Heart left ventricle (tissue), 16 donors: ENCODE results near the gene DMD. TPM values are rescaled to one million over a fixed set of nuclear protein-coding genes. Genes with fewer than 3 reads are reported as not detected.

Experiments
- ATAC-seq, 4 donors: fragments of 200-7000 bp; cut with Tn5 transposase; one replicate each; pipeline ENCODE4 v1.9.1; 2020 to 2022; ENCODE audit warnings: moderate library complexity in 4 of 4, mild to moderate bottlenecking in 3 of 4, moderate number of reproducible peaks in 1 of 4
- DNase-seq, 5 donors: peaks; one replicate each; pipeline ENCODE4 v3.0.0-alpha.2; 2020
- H3K27ac ChIP-seq, 12 donors: fragments of 200-600 bp; sonication (generic) in 4 of 12; one replicate each; pipeline versions ENCODE4 v1.5.0 to v1.8.0; 2016 to 2022; ENCODE audit warnings: mild to moderate bottlenecking in 2 of 12
- H3K27me3 ChIP-seq, 9 donors: fragments of 200-600 bp; sonication (generic) in 2 of 9; one replicate each; pipeline versions ENCODE4 v1.5.1 to v1.8.0; 2016 to 2022; ENCODE audit warnings: mild to moderate bottlenecking in 3 of 9
- H3K36me3 ChIP-seq, 9 donors: fragments of 200-600 bp; sonication (generic) in 2 of 9; one replicate each; pipeline versions ENCODE4 v1.5.0 to v1.8.0; 2018 to 2022; ENCODE audit warnings: mild to moderate bottlenecking in 2 of 9
- H3K4me1 ChIP-seq, 12 donors: fragments of 200-600 bp; sonication (generic) in 4 of 12; one replicate each; pipeline versions ENCODE4 v1.5.0 to v1.8.0; 2016 to 2022; ENCODE audit warnings: mild to moderate bottlenecking in 3 of 12
- H3K4me3 ChIP-seq, 12 donors: fragments of 200-600 bp; sonication (generic) in 4 of 12; one replicate each; pipeline versions ENCODE4 v1.5.0 to v1.8.0; 2017 to 2022; ENCODE audit warnings: mild to moderate bottlenecking in 9 of 12, moderate library complexity in 4 of 12
- H3K9me3 ChIP-seq, 12 donors: fragments of 200-600 bp; sonication (generic) in 4 of 12; one replicate each; pipeline versions ENCODE4 v1.5.0 to v1.8.0; 2016 to 2022; ENCODE audit warnings: mild to moderate bottlenecking in 1 of 12
- POLR2A ChIP-seq, 2 donors: fragments of 450-650 bp; IDR thresholded peaks; one replicate each; pipeline ENCODE4 v1.6.1; 2017; ENCODE audit warnings: antibody characterized with exemption in 2 of 2, mild to moderate bottlenecking in 2 of 2, moderate library complexity in 2 of 2
- WGBS, 4 donors: extraction: QIAGEN DNeasy Blood & Tissue Kit in 2 of 4; methylation state at CpG; one replicate each; pipeline versions ENCODE4 v1.1.5 to v1.1.7; 2013 to 2018; 5-methylcytosine and 5-hydroxymethylcytosine counted together
- intact Hi-C, 10 donors: fragments of 100-400 bp; cut with DNase I; formaldehyde crosslinking; loops; one replicate each; pipeline versions ENCODE4 v1.11.1 to v1.14.2; 2022
- polyA plus RNA-seq, 2 donors: library from polyadenylated mRNA; stranded (reverse); fragments of 200-250 nt; gene quantifications; one replicate each; pipeline ENCODE4 v1.2.3, GENCODE V29; 2013
- total RNA-seq, 9 donors: library from RNA; depleted of rRNA in 2 of 9; stranded (reverse); fragments of >200 nt in 2 of 9; fragmentation: NEBNext Ultra II Directional in 3 of 9; extraction: Animal tissue kit (Norgen Biotek cat#: 25700) in 3 of 9; gene quantifications; one replicate each; pipeline versions ENCODE4 v1.1.0 to v1.2.4, GENCODE V29; 2016 to 2023
- TF ChIP-seq, protein P1 (sequence below), 12 donors: fragments of 200-600 bp; sonication (generic) in 4 of 12; IDR thresholded peaks; one replicate each; pipeline versions ENCODE4 v1.5.0 to v1.8.0; 2018 to 2022; ENCODE audit warnings: antibody characterized with exemption in 12 of 12, mild to moderate bottlenecking in 5 of 12
- donor health status: ischemic (EF 13 %, LVEDD 7.1; RV severe dilation, severe dysfunction).
- donor health status: healthy with polysubstance abuse.
- donor health status: DM: no; HTN: yes; CAD: no.
- donor health status: DM: no; HTN: no; CAD: no.
- donor health status: ischemic (EF 25% LVEDD 6.9; RV normal size, moderate dysfunction).
- donor health status: ischemic (EF 25% LVEDD 5.7; RV mildly dilated, moderate dysfunction).
- donor health status: healthy.
- donor health status: DM: yes; HTN: yes; CAD: no.
- donor health status: ischemic (EF 35%, LVEDD 5.7; RV mildly dilated, moderate dysfunction).
- donor health status: nonischemic (EF 11% LVEDD 7.7; RV severe dilation, severe dysfunction).
- donor health status: DM: yes; HTN: yes; CAD: no.
- donor health status: PGD.
- donor health status: ischemic (EF 29% LVEDD 5.4; RV normal size, mild dysfunction).
- donor health status: nonischemic (EF 23%, LVEDD 6.1; RV moderate dilation, normal function).

DMD gene
- total and polyA plus RNA-seq, 11 donors, result 34.7 to 236 (median 162) TPM

DNA sequence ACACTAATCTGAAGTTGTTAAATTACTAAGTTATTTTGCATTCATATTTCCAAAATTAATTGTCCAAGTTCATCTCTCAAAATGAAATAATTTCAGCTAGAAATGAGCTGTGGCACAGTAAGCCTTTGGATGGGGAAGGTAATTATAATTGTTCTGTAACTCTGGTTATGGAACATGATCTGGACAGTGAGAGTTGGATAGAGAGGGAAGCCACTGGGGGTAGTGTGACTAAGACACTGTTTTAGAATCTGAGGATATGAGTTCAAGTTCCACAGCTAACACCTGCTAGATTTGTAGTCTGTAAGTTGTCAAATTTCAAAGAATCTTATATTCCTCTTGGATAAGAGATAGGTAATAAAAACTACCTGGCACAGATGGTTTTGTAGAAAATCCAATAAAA is 49.5 kb downstream of the DMD start:
- ATAC-seq (no peak), DNase-seq (no peak)
- Histone ChIP-seq H3K27ac (no peak overlapping the region), H3K36me3 (no peaks in the 10 kb centered on the region), H3K9me3 (no peaks in the 10 kb centered on the region), H3K4me3 (no peak overlapping the region), H3K4me1 (peaks cover 0 to 7% (median 0%) of the 10 kb centered on the region in 12 donors), H3K27me3 (no peaks in the 10 kb centered on the region)
- intact Hi-C loops, result no loop called here
- TF ChIP-seq, protein P1, sequence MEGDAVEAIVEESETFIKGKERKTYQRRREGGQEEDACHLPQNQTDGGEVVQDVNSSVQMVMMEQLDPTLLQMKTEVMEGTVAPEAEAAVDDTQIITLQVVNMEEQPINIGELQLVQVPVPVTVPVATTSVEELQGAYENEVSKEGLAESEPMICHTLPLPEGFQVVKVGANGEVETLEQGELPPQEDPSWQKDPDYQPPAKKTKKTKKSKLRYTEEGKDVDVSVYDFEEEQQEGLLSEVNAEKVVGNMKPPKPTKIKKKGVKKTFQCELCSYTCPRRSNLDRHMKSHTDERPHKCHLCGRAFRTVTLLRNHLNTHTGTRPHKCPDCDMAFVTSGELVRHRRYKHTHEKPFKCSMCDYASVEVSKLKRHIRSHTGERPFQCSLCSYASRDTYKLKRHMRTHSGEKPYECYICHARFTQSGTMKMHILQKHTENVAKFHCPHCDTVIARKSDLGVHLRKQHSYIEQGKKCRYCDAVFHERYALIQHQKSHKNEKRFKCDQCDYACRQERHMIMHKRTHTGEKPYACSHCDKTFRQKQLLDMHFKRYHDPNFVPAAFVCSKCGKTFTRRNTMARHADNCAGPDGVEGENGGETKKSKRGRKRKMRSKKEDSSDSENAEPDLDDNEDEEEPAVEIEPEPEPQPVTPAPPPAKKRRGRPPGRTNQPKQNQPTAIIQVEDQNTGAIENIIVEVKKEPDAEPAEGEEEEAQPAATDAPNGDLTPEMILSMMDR (IDR thresholded peaks at IDR 0.05), result no peak
- TF ChIP-seq POLR2A (IDR thresholded peaks at IDR 0.05), result no peak

DNA sequence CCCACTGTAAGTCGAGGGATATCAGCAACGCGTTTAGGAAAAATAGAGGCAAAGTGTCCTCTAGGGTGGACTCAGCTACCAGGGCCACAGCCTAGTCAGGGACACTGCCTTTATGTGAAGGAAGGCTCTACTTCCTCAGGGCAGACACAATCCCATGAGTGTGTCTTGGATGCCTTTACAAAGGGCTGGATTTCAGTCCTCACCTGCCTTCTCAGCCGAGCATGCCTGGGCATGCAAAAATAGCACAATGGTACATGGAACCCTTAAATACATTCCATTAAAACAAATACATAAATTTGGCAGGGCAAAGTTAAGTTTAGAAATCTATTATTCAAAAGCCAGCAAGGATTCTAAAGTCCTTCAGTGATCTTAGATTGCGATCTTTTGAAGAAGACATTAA is 51.1 kb downstream of the DMD start:
- whole genome bisulfite sequencing, 4 donors, result 74 to 83% (median 80%) methylated on average over 5 of the region's 5 CpGs
- TF ChIP-seq, protein P1 (IDR thresholded peaks at IDR 0.05), result no peak
- TF ChIP-seq POLR2A (IDR thresholded peaks at IDR 0.05), result no peak
- Histone ChIP-seq H3K27me3 (no peaks in the 10 kb centered on the region), H3K36me3 (no peaks in the 10 kb centered on the region), H3K4me1 (peaks cover 0 to 7% (median 0%) of the 10 kb centered on the region in 12 donors), H3K27ac (no peak overlapping the region), H3K9me3 (no peaks in the 10 kb centered on the region), H3K4me3 (no peak overlapping the region)
- DNase-seq (no peak), ATAC-seq (no peak)
- intact Hi-C loops, result no loop called here

DNA sequence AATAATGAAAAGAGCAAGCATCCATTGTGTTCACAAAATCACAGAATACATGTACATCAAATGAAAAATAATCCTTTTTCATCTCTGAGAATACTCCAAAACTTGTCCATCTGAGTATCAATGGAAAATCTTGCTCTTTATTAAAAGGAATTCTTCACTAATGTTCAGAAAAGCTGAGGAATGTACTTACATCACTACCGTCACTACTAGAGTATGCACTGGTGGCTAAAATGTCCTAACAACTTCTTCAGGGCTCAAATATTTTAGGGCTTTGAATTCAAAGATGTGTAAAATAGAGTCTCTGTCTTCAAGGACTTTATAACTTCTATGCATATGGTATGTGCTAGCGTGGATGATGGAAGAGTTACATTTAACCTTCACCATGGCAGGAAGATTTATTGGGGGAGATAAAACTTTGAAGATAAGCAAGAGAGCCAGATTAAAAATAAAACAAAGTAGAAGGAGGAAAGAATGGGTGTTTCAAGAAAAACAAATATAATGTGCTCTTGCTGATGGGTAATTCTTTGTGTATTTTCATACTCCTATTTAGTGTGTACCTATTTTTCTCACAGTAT is 55.1 kb downstream of the DMD start:
- Histone ChIP-seq H3K9me3 (no peaks in the 10 kb centered on the region), H3K27me3 (no peaks in the 10 kb centered on the region), H3K4me1 (peaks cover 0 to 7% (median 0%) of the 10 kb centered on the region in 12 donors), H3K27ac (no peak overlapping the region), H3K36me3 (no peaks in the 10 kb centered on the region), H3K4me3 (no peak overlapping the region)
- intact Hi-C loops, result no loop called here
- no peak for DNase-seq
- TF ChIP-seq POLR2A (IDR thresholded peaks at IDR 0.05), result no peak
- TF ChIP-seq, protein P1 (IDR thresholded peaks at IDR 0.05), result no peak
- 57 to 77% (median 62%) methylated on average over 2 of the region's 2 CpGs for WGBS, 4 donors
- no peak for ATAC-seq

DNA sequence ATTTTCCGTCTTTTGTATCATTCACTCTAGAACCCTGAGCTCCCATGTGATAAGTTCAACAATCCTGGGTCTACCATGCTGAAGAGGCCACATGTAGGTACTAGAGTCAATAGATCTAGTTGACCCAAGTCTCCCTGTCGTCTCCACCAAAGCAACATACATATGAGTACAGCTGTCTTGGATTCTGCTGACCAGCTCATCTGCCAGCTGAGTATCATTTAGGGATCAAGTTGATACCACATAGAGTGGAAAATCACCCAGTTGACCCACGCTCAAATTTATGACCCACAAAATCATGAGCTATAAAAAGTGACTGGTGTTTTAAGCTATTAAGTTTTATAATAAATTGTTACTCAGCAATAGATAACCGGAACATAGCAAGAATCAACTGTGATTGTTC is 61.8 kb downstream of the DMD start:
- no peak for ATAC-seq
- no peaks in the 10 kb centered on the region for H3K36me3 ChIP-seq
- WGBS, 4 donors, result 73 to 88% (median 82%) methylated on average over 4 of the region's 4 CpGs
- H3K9me3 ChIP-seq, result no peaks in the 10 kb centered on the region
- no peak overlapping the region for H3K27ac ChIP-seq
- H3K27me3 ChIP-seq, result no peaks in the 10 kb centered on the region
- intact Hi-C loops, result no loop called here
- no peak for DNase-seq
- H3K4me1 ChIP-seq, result peaks cover 0 to 4% (median 0%) of the 10 kb centered on the region in 12 donors
- TF ChIP-seq, protein P1 (IDR thresholded peaks at IDR 0.05), result no peak
- no peak for TF ChIP-seq POLR2A (IDR thresholded peaks at IDR 0.05)
- no peak overlapping the region for H3K4me3 ChIP-seq
